Natural killer cell (primary cell): ENCODE data around the gene RRP8. TPM values are rescaled to one million over a fixed set of nuclear protein-coding genes. Genes with fewer than 3 reads are reported as not detected.

Source experiments
- ATAC-seq, 3 donors: fragments of 150-1000 bp in 2 of 3; fragments of 200-7000 bp in 1 of 3; cut with Tn5 transposase; 1 replicate in 1 of 3; 2 replicates in 2 of 3; pipeline ENCODE4 v1.10.0; 2021; ENCODE audit warnings: mild to moderate bottlenecking in 2 of 3, moderate library complexity in 2 of 3
- DNase-seq, 2 donors: peaks; one replicate each; pipeline versions ENCODE4 v3.0.0 to v3.0.0-alpha.2; 2013 to 2021; ENCODE audit warnings: mixed read lengths in 1 of 2
- H3K27ac ChIP-seq: one replicate; pipeline ENCODE4 v1.5.1; 2013; ENCODE audit warnings: mild to moderate bottlenecking, low read length
- H3K27me3 ChIP-seq: one replicate; pipeline ENCODE4 v1.6.1; 2013; ENCODE audit warnings: low read length; ENCODE audit not compliant: control insufficient read depth, insufficient read depth
- H3K36me3 ChIP-seq: one replicate; pipeline ENCODE4 v1.6.1; 2013; ENCODE audit warnings: low read length; ENCODE audit not compliant: control insufficient read depth, insufficient read depth
- H3K4me1 ChIP-seq: one replicate; pipeline ENCODE4 v1.6.1; 2013; ENCODE audit warnings: low read length; ENCODE audit not compliant: control insufficient read depth, insufficient read depth
- H3K4me3 ChIP-seq: one replicate; pipeline ENCODE4 v1.5.1; 2013; ENCODE audit warnings: low read length
- H3K9me3 ChIP-seq: one replicate; pipeline ENCODE4 v1.6.1; 2013; ENCODE audit warnings: low read length; ENCODE audit not compliant: control insufficient read depth, insufficient read depth
- H3K27ac Mint-ChIP-seq, 2 donors: one replicate each; pipeline ENCODE4 v1.8.0; 2022; ENCODE audit warnings: mild to moderate bottlenecking in 2 of 2, mixed read lengths in 2 of 2, moderate library complexity in 1 of 2
- H3K27me3 Mint-ChIP-seq, 2 donors: one replicate each; pipeline ENCODE4 v1.8.0; 2022; ENCODE audit warnings: low read depth in 2 of 2, mixed read lengths in 2 of 2
- H3K36me3 Mint-ChIP-seq: one replicate; pipeline ENCODE4 v1.8.0; 2022; ENCODE audit warnings: mixed read lengths
- H3K4me1 Mint-ChIP-seq, 2 donors: one replicate each; pipeline ENCODE4 v1.8.0; 2022; ENCODE audit warnings: mixed read lengths in 2 of 2
- H3K4me3 Mint-ChIP-seq: one replicate; pipeline ENCODE4 v1.8.0; 2022; ENCODE audit warnings: mild to moderate bottlenecking, moderate library complexity, mixed read lengths
- H3K9me3 Mint-ChIP-seq, 2 donors: one replicate each; pipeline ENCODE4 v1.8.0; 2022; ENCODE audit warnings: mixed read lengths in 2 of 2
- WGBS: methylation state at CpG from one replicate; pipeline ENCODE4 v1.1.7; 2013; ENCODE audit warnings: missing lambda C conversion rate; ENCODE audit not compliant: insufficient coverage; 5-methylcytosine and 5-hydroxymethylcytosine counted together
- intact Hi-C: fragments of 100-400 bp; cut with micrococcal nuclease; formaldehyde crosslinking; loops from one replicate; pipeline ENCODE4 v1.14.2; 2022
- total RNA-seq, 4 donors: library from RNA; stranded (reverse); fragments of 120-200 nt in 1 of 4; gene quantifications; one replicate each; pipeline versions ENCODE4 v1.2.3 to v1.2.4, GENCODE V29; 2013 to 2022
- TF ChIP-seq, protein P1 (sequence below): fragments of 200-600 bp; IDR thresholded peaks from one replicate; pipeline ENCODE4 v1.8.0; 2022; ENCODE audit warnings: antibody characterized with exemption

Gene RRP8
- total RNA-seq, 3 donors from 2014 or later (not counting 1 experiment from before 2014, with no cell fraction given): 31.3 to 35.9 (median 31.9) TPM

DNA sequence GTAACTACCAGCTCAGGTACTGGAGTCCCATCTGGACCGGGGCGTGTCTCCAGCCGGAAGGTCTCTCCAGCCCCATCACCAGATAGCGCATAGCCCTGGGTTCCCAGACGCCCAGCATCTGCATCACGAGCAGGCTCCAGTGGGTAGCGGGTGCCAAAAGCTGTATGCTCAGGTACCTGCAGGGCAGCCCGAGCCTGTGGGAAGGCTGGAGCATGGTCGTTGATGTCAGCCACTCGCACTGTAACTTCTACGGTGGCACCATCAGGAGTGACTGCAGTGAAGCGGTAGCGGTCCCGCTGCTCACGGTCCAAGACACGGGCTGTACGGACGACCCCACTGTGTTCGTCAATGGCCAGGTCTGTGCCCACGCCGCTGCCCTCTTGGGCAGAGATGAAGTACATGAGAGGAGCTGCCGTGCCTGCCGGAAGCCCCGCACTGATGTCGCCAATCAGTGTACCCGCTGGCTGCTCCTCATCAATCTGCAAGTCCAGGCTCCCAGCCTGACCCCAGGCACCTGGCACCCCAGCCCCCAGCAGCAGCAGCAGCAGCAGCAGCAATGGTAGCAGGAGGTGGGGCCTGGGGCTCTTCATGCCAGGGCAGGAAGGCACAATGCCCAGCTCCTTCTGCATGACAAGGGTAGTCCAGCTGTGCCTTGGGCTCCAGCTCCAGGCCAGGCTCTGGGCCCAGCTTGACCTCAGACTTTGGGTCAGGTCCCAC, 37.7 kb upstream of the RRP8 start:
- Histone ChIP-seq H3K27me3 (no peaks in the 10 kb centered on the region), H3K36me3 (no peaks in the 10 kb centered on the region), H3K4me3 (no peak overlapping the region), H3K4me1 (peaks cover 19% of the 10 kb centered on the region), H3K9me3 (no peaks in the 10 kb centered on the region), H3K27ac (no peak overlapping the region)
- no peak for ATAC-seq
- TF ChIP-seq, protein P1, sequence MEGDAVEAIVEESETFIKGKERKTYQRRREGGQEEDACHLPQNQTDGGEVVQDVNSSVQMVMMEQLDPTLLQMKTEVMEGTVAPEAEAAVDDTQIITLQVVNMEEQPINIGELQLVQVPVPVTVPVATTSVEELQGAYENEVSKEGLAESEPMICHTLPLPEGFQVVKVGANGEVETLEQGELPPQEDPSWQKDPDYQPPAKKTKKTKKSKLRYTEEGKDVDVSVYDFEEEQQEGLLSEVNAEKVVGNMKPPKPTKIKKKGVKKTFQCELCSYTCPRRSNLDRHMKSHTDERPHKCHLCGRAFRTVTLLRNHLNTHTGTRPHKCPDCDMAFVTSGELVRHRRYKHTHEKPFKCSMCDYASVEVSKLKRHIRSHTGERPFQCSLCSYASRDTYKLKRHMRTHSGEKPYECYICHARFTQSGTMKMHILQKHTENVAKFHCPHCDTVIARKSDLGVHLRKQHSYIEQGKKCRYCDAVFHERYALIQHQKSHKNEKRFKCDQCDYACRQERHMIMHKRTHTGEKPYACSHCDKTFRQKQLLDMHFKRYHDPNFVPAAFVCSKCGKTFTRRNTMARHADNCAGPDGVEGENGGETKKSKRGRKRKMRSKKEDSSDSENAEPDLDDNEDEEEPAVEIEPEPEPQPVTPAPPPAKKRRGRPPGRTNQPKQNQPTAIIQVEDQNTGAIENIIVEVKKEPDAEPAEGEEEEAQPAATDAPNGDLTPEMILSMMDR: no peak
- no peaks in the 10 kb centered on the region for H3K4me1 Mint-ChIP-seq
- intact Hi-C loops: no loop called here
- H3K9me3 Mint-ChIP-seq: no peaks in the 10 kb centered on the region
- H3K27me3 Mint-ChIP-seq: no peaks in the 10 kb centered on the region
- no peak overlapping the region for H3K4me3 Mint-ChIP-seq
- H3K27ac Mint-ChIP-seq: no peak overlapping the region
- H3K36me3 Mint-ChIP-seq: no peaks in the 10 kb centered on the region
- no peak for DNase-seq
- WGBS: 95% methylated on average over 26 of the region's 26 CpGs

DNA sequence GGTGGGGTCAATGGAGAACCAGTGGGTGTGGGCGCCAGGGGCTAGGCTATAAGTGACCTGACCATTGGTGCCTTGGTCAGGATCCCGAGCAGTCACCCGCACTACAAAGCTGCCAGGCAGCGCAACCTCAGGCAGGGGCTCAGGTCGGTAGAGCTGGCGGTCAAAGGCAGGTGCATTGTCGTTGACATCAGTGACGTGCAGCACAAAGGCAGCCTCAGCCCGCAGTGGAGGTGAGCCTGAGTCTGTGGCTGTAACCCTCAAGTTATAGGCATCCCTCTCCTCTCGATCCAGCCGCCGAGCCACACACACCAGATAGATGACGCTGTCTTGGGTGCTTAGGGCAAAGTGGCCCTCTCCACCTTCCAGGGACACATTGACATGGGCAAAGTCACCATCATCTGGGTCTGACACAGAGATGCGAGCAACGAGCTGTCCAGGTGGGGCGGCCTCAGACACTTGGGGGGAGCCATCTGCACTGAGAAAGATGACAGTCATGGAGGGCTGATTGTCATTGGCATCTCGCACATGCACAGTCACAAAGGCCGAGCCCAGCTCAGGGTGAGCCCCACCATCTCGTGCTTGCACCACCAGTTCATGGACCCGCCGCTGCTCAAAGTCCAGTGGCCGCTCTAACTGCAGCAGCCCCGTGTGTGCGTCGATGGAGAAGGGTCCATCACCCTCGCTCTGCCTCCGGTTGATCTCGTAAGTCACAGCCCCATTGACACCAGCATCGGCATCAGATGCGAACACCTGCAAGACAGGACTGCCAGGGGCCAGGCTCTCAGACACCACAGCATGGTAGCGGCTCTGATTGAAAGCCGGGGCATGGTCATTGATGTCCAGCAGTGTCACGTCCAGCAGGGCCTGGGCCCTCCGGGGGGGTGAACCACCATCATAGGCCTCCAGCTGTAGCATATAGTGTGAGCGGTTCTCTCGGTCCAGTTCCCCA, 36.9 kb upstream of the RRP8 start:
- Mint-ChIP-seq H3K9me3 (no peaks in the 10 kb centered on the region), H3K4me1 (no peaks in the 10 kb centered on the region), H3K27me3 (no peaks in the 10 kb centered on the region), H3K4me3 (no peak overlapping the region), H3K36me3 (no peaks in the 10 kb centered on the region), H3K27ac (no peak overlapping the region)
- TF ChIP-seq, protein P1: no peak
- WGBS: 96% methylated on average over 36 of the region's 36 CpGs
- ATAC-seq (no peak), DNase-seq (no peak)
- H3K9me3 ChIP-seq: no peaks in the 10 kb centered on the region
- H3K27me3 ChIP-seq: no peaks in the 10 kb centered on the region
- no peaks in the 10 kb centered on the region for H3K36me3 ChIP-seq
- H3K4me3 ChIP-seq: no peak overlapping the region
- intact Hi-C loops: no loop called here
- H3K4me1 ChIP-seq: peaks cover 18% of the 10 kb centered on the region
- no peak overlapping the region for H3K27ac ChIP-seq

DNA sequence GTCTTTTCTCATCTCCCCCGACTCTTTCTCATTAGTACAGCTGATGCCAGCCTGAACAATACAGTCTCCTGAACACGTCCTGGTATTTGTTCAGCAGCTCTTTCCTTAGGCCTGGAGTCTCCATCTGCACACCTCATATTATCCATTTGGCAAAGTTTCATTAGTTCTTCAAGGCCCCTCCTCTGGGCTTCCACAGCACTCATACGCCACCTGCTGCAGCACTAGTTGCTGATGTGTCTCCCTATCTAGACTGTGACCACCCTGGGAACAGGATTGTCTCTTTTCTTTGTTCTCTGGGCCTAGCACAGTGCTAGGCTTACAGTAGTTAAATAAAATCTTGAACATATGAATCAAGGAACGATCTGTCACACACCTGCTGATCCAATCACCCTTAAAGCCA, 35.0 kb upstream of the RRP8 start:
- 92% methylated on average over 4 of the region's 4 CpGs for WGBS
- Histone ChIP-seq H3K27ac (no peak overlapping the region), H3K36me3 (no peaks in the 10 kb centered on the region), H3K4me1 (peaks cover 12% of the 10 kb centered on the region), H3K27me3 (no peaks in the 10 kb centered on the region), H3K4me3 (no peak overlapping the region), H3K9me3 (no peaks in the 10 kb centered on the region)
- no peak overlapping the region for H3K4me3 Mint-ChIP-seq
- ATAC-seq (no peak), DNase-seq (no peak)
- H3K9me3 Mint-ChIP-seq: no peaks in the 10 kb centered on the region
- H3K27ac Mint-ChIP-seq: no peak overlapping the region
- H3K36me3 Mint-ChIP-seq: no peaks in the 10 kb centered on the region
- H3K27me3 Mint-ChIP-seq: no peaks in the 10 kb centered on the region
- TF ChIP-seq, protein P1: no peak
- intact Hi-C loops: no loop called here
- no peaks in the 10 kb centered on the region for H3K4me1 Mint-ChIP-seq
